ENCODE data around the gene HBS1L. TPM values are rescaled to one million over a fixed set of nuclear protein-coding genes. Genes with fewer than 3 reads are reported as not detected.

Gene HBS1L
- total and polyA plus RNA-seq, 2 experiments from 2014 or later: 43.0 to 70.6 TPM

GRCh38 chr6:135097172-135097571, 42.5 kb upstream of the HBS1L start:
- H3K4me3 ChIP-seq: no peak overlapping the region
- WGBS (ENCODE audit: low lambda C conversion rate, missing lambda C conversion rate): 78% methylated on average over 5 of the region's 5 CpGs
- H4K20me1 ChIP-seq (ENCODE audit: insufficient read depth, poor library complexity, severe bottlenecking): no peaks in the 10 kb centered on the region
- no peaks in the 10 kb centered on the region for H3K4me1 ChIP-seq (ENCODE audit: insufficient read depth)
- H3K4me2 ChIP-seq: no peak overlapping the region
- H3K9me3 ChIP-seq (ENCODE audit: low read depth): no peaks in the 10 kb centered on the region
- H3K27me3 ChIP-seq: peaks cover 3% of the 10 kb centered on the region
- no peaks in the 10 kb centered on the region for H3K36me3 ChIP-seq (replicated peaks; ENCODE audit: insufficient read depth, low read depth)
- no peaks in the 10 kb centered on the region for H3K9me2 ChIP-seq (replicated peaks; ENCODE audit: insufficient read depth)
- H3K79me2 ChIP-seq: no peaks in the 10 kb centered on the region
- no peak for DNase-seq (ENCODE audit: low spot score)
- H2AFZ ChIP-seq: no peak overlapping the region
- no peak overlapping the region for H3K27ac ChIP-seq
- TF ChIP-seq EZH2phosphoT487 (IDR thresholded peaks at IDR 0.05; ENCODE audit: low read depth, severe bottlenecking, unreplicated experiment): no peak
- no peak for TF ChIP-seq EZH2 (IDR thresholded peaks at IDR 0.05; ENCODE audit: borderline replicate concordance)
- TF ChIP-seq CTCF (IDR thresholded peaks at IDR 0.05; ENCODE audit: poor library complexity): no peak

- 40% methylated on average over 3 of the region's 3 CpGs for WGBS (ENCODE audit: low lambda C conversion rate, missing lambda C conversion rate)
- no peak for DNase-seq (ENCODE audit: low spot score)
- H4K20me1 ChIP-seq (ENCODE audit: insufficient read depth, poor library complexity, severe bottlenecking): no peaks in the 10 kb centered on the region
- peak overlapping the region; percentile 9 for H3K4me2 ChIP-seq
- no peak overlapping the region for H3K4me3 ChIP-seq
- no peaks in the 10 kb centered on the region for H3K9me2 ChIP-seq (replicated peaks; ENCODE audit: insufficient read depth)
- H2AFZ ChIP-seq: no peak overlapping the region
- H3K27me3 ChIP-seq: peaks cover 3% of the 10 kb centered on the region
- no peaks in the 10 kb centered on the region for H3K4me1 ChIP-seq (ENCODE audit: insufficient read depth)
- H3K36me3 ChIP-seq (replicated peaks; ENCODE audit: insufficient read depth, low read depth): no peaks in the 10 kb centered on the region
- H3K27ac ChIP-seq: no peak overlapping the region
- H3K9me3 ChIP-seq (ENCODE audit: low read depth): no peaks in the 10 kb centered on the region
- no peaks in the 10 kb centered on the region for H3K79me2 ChIP-seq
- TF ChIP-seq EZH2 (IDR thresholded peaks at IDR 0.05; ENCODE audit: borderline replicate concordance) (no peak), CTCF (IDR thresholded peaks at IDR 0.05; ENCODE audit: poor library complexity) (no peak), EZH2phosphoT487 (IDR thresholded peaks at IDR 0.05; ENCODE audit: low read depth, severe bottlenecking, unreplicated experiment) (no peak)
These were observed 41.9 kb upstream of the HBS1L start for GRCh38 chr6:135096403-135097130.

- TF ChIP-seq EZH2phosphoT487 (IDR thresholded peaks at IDR 0.05; ENCODE audit: low read depth, severe bottlenecking, unreplicated experiment) (no peak), CTCF (IDR thresholded peaks at IDR 0.05; ENCODE audit: poor library complexity) (no peak), EZH2 (IDR thresholded peaks at IDR 0.05; ENCODE audit: borderline replicate concordance) (no peak)
- peaks cover 3% of the 10 kb centered on the region for H3K27me3 ChIP-seq
- no peak overlapping the region for H3K4me3 ChIP-seq
- no peaks in the 10 kb centered on the region for H3K9me3 ChIP-seq (ENCODE audit: low read depth)
- H3K27ac ChIP-seq: no peak overlapping the region
- no peaks in the 10 kb centered on the region for H3K4me1 ChIP-seq (ENCODE audit: insufficient read depth)
- H3K9me2 ChIP-seq (replicated peaks; ENCODE audit: insufficient read depth): no peaks in the 10 kb centered on the region
- no peak for DNase-seq (ENCODE audit: low spot score)
- H3K4me2 ChIP-seq: no peak overlapping the region
- no peaks in the 10 kb centered on the region for H4K20me1 ChIP-seq (ENCODE audit: insufficient read depth, poor library complexity, severe bottlenecking)
- WGBS (ENCODE audit: low lambda C conversion rate, missing lambda C conversion rate): 73% methylated on average over 3 of the region's 3 CpGs
- H3K79me2 ChIP-seq: no peaks in the 10 kb centered on the region
- H2AFZ ChIP-seq: no peak overlapping the region
- H3K36me3 ChIP-seq (replicated peaks; ENCODE audit: insufficient read depth, low read depth): no peaks in the 10 kb centered on the region
These were observed 41.1 kb upstream of the HBS1L start for GRCh38 chr6:135095716-135096115.

Measured in hepatocyte (in vitro differentiated cells).